GM19467 (cell line): ENCODE data around the gene MORN1.

Experiments used
- ATAC-seq: cut with Tn5 transposase; IDR thresholded peaks from one replicate; pipeline ENCODE4 v1.9.1; 2021; ENCODE audit warnings: mild to moderate bottlenecking, moderate library complexity; ENCODE audit not compliant: unreplicated experiment

Gene MORN1

DNA sequence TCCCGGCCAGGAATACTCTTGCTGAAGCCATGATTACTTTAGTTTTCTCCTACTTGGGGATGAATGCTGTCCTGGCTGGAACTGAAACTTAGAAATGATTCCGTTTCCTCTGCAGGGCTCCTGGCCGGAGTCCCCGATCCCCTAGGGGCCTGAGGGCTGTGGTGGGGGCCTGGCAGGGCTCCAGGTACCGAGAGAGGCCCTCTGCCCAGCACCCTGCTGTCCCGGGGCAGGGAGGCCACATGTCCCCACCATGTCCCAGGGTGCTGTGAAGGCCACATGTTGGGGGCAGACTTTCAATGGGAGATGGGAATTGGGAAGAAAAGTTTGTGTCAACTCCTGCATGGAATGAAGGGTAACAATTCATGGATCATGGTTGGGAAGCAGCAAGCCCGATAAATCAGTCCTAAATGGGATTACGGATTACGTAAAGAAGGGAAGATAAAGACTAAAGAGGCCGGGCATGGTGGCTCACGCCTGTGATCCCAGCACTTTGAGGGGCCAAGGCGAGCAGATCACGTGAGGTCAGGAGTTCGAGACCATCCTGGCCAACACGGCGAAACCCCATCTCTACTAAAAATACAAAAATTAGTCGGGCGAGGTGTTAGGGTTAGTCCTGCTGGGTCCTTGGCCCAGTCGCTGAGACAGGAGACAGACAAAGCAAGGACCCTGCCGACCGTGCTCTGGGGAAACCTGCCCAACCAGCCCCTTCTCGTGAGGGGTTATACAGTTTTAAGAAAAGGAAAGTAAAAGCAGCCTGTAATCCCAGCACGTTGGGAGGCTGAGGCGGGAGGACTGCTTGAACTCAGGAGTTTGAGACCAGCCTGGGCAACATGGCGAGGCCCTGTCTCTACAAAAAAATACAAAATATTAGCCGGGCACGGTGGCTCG is 37.6 kb downstream of the MORN1 start:
- ATAC-seq = no peak

DNA sequence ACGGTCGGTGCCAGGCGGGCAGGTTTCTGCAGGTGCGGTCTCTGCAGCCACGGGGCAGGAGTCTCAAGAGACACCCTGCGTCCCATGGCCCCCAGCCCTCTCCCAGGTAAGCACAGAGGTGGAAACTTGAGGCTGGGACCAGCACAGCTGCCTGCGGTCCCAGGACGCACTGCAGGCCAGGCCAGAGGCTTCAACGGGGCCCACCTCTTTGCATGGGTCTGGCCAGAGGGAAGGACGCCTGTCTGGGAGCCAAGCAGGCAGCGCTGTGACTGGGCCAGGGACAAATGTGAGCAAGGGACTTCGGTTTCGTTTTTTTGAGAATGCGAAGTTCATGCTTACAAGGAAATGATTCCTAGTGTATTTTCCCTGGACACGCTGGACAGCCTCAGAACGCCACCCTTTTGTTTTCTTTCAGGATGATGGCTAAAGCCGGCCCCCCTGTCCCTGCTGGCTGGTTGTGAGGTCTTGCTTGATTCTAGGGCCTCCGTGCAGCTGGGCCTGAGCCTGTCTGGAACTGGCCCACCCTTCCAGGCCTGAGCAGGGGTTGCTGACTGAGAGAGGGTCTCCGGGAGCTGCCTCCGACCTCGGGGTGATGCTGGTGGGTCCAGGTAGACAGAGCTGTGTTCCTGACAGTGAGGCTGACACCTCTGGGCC is 38.3 kb downstream of the MORN1 start:
- no peak for ATAC-seq

DNA sequence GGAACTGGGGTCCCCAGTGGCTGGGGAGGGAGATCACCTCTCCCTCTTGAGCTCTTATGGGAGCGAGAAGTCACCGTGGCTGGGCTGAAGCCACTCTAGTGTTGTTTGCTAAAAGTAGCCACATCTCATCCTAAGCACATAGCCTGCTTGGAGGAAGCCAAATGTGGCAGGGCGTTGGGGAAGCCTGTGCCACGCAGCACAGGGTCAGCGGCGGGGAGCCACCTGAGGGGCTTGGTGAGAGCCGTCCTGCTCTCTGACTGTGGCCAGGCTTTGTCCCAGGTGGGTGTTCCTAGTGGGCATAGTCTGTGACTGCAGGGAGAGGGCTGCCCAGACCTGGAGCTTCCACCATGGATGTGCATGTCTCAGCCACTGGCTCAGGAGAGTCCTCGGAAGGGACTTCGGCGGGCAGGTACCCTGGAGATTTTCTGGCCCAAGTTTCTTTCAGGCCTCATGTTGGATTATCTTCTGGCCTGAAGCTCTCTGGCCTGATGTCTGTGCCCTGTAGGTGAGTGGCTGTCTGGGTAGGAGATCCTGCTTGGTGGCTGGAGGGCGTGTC is 38.9 kb downstream of the MORN1 start:
- ATAC-seq = no peak

DNA sequence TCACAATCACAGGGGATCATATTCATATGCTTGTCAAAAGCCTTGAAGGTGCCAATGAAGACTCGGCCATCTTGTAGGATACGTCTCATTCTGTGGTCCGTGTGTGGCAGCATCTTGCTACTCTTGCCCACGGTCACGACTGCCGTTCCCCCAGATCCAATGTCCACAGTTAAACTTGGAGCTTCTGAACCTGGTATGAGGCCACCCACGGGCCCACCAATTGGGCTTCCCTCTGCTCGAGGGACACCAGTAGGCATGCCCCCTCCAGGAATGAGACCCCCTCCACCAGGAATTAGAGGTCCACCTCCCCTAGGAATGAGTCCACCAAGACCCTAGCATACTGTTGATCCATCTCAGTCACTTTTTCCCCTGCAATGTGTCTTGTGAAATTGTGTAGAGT is 39.6 kb downstream of the MORN1 start:
- ATAC-seq = no peak

DNA sequence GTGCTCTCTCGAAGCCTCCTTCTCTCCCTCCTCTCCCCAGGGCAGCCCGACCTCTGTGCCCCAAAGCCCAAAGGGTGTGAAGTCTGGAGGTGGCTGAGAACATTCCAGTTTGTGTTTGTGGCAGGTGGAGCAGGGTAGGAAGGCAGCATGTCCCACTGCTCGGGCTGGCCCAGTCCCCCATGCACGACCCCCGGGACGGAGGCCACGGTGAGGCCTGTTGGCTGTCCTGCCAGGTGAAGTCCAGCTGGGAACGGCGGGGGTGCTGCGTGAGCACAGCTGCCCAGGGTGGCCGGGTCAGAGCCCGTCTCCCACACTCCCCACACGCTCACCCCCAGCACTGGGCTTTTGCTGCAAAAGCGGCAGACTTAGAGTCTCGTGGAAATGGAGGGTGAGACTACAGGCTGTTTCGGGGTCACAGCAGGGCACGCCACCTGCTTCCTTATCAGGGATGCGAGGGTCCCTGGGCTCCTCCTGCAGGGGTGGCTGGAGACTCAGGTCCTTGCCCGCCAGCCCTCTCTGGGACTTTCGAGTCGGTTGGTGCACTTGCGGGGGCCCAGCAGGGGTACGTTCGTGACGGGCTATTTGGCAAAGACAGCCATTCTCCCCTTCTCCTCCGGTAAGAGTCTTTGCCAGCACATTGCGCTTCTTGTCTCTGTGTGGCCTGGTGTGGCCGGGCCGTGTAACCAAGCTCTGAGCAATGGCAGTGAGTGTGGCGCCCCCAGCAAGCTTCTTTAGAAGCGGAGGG is 40.3 kb downstream of the MORN1 start:
- no peak for ATAC-seq

DNA sequence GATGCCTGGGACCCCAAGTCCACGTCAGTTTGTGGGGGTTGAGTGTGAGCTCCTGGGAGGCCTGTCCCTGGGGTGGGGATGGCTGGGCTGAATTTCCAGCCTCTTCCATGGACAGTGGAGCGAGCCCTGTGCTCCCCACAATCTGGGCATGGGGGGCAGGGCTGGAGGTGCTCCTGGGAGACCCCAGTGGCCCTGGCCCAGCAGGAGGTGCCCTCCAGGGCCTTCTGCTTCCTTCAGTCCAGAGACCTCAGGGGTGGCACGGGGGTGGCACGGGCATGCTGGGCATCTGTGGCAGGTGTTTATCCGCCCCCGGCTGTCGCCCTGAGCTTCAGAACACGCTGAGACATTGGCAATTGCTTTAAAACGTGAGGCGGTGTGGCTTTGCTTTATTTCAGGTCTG is 40.9 kb downstream of the MORN1 start:
- ATAC-seq = no peak

DNA sequence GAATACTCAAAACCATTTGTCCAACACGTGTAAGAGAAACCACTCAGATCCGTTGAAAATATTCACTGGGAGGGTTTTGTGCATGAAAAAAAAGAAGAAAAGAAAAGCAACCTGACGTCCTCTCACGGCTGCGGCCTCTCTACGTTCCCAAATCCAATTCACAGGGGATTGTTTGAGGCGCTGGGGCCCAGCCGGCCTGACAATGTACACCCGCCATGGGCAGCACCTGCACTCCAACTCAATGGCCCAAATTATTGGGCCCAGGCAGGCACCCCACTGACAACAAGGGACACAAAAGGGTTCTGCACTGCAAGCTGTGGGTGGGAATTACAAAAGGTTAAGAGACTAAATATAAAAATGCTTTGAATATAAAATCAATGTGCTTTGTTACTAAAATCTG is 41.5 kb downstream of the MORN1 start:
- ATAC-seq = no peak

DNA sequence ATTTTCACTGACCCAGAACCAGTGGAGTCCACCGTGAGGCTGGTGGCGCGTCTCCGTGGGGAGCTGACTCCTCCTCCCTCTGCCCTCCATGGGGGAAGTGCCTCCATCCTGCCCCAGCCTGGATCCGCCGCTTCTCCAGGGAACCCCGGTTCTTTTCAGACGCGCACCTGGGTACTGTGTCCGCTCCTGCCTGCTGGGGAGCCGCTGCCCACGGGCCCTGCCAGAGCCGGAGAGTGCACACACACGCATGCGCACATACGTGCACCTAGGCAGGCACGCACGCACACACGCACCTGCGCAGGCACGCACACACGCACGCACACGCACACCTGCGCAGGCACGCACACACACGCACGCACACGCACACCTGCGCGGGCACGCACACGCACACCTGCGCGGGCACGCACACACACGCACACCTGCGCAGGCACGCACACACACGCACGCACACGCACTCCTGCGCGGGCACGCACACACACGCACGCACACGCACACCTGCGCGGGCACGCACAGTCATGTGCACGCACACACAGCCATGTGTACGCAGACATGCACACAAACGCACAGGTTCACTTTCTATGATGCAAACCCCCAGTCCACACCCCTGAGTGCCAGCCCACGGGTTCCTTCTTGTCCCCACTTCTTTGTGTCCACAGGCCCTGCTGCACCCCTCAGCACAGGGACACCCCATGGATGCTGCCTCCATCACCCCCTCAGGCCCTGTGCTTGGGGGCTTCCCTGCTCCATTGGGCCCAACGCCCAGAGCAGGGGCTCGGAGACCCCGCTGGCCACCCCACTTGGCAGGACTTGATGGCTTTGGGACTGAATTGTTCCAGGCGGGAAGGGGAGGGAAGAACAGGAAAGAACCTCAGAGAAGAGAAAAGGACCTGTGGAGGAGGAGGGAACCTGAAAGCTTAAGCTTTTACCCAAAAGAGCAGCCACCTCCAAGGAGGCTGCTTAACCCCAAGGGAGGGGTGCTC is 42.7 kb downstream of the MORN1 start:
- ATAC-seq = no peak

DNA sequence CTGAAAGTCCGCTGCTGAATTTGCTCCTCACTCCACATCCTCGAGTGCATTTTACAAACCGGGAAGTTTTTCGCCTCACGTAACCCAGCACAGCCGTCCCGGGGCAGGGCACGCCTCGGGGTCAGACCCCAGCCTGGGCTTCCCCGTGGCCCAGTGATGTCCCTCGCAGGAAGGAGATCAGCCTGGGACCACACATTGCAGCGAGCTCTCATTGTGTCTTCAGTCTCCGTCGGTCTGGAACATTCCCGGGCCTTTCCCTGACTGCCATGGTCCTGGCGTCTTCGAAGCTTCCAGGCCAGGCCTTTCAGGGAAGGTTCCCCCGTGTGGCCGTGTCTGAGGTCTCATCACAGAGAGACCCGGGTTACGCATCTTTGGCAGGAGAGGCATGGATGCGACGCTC is 43.5 kb downstream of the MORN1 start:
- no peak for ATAC-seq

DNA sequence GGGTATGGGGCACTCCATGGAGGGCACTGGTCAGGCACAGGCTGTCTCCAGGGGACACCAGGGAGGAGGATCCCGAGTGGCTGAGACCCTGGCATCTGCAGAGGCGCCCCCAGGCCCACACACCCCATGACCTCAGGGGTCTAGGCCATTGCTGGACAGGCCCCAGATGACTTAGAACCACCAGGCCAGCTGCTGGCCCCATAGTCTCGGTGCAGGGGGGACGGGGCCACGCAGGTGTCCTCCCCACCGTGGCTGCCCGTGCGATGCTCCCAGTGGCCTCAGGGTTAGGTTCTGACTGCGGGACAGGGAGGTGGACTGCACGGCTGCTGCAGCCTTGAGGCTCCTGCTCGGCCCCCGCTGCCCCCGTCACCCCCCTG is 44.0 kb downstream of the MORN1 start:
- no peak for ATAC-seq

DNA sequence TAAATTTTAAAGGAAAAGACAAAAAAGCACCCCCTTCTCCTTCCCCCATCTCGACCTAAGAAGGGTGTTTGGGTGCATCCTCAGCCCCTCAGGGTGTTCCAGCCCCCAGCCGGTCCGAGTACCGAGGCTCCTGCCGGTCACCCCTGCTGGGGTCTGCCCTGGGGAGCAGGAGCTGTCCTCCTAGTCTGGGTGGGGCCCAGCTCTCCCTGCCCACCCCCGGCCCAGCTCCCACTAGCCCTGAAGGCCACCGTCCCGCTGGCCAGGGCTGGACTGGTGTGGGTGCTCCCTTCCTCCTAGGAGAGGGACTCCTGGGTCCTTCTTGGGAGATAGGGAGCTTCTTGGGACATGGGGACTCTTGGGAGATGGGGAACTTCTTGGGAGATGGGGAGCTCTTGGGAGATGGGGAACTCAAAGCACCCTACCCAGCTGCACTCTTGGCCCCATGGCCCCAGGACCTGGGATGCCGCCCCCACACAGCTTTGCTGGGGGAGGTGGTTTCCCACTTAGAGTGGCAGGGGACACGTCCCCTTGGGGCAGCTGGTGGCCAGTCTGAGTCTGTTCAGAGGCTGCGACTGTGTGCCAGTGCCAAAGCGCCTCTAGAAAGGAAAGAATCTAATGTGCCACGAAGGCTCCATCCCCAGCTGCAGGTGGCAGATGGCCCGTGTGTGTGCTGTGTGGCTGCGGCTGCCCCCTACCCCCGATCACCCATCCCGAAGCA is 44.5 kb downstream of the MORN1 start:
- ATAC-seq = no peak

DNA sequence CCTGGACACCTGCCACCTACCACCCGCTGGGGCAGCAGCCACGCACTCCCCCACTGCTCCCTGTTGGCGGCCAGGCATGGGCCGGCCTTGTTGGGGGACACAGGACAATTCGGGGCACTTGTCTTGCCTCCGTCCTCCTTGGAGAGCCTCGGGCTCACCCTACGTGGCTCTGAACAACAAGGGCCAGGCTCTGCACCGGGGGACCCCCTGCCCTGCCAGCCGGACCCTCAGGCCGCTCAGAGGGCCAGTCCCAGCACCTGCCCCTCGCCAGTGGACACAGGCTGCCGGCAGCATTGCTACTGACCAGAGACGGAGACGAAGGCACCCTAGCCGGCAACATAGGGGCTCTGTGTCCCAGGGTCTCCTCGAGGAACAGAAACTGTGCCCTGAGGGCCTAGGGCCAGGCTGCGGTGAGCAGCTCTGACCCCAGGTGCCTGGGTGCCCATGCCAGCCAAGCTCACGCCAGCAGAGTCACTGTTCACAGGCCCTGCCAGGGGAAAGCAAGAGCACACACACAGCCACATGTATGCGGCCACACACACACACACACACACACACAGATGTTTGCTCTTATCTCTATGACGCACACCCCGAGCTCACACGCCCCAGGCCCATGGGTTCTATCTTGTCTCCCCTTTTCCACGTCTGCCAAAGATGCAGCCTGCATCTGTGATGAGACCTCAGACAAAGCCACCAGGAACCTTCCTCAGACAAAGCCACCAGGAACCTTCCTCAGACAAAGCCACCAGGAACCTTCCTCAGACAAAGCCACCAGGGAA is 45.9 kb downstream of the MORN1 start:
- no peak for ATAC-seq

DNA sequence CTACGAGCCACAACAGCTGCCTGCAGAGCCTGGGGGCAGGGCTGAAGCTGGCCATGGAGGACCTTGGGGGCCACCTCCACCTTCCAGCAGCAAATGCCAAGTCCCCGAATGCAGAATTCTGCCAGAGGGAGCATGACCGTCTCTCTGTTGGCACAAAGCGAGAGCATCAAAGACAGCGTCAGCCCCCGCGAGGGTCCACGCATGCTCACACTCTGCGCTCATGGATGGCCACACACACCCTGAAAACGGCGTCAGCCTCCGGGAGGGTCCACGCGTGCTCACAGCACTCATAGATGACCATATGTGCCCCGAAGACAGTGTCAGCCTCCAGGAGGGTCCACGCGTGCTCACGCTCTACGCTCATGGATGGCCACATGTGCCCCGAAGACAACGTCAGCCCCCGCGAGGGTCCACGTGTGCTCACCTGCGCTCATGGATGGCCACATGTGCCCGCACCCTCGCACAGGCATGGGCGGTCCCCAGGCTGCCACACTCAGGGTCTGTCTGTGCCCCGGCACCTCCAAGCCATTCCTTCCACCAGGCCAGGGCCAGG is 46.5 kb downstream of the MORN1 start:
- ATAC-seq = no peak

DNA sequence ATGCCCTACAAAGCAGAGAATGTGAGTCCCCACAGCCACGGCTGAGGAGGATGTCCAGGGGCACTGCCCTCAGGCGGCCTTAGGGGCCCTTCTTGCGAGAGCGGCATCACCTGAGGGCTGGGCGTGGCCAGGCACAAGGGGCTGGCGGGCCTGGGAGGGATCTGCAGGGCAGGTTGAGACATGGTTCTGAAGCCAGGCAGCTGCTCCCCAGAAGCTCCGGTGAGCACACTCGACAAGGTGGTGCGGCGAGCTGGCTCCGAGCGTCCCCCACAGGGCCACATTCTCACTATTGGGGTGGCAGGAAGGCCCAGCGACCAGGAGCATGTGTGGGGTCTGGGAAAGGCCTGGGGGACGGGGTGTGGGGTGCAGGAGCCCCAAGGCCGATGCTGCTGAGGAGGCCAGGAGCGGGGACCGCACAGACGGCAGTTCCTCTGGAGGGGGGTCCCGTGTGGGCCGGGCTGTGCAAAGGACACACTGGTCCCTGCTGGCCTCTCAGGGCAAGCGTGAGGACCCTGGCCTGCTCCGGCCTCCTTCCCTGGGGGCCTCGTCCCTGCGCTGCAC is 47.2 kb downstream of the MORN1 start:
- no peak for ATAC-seq

DNA sequence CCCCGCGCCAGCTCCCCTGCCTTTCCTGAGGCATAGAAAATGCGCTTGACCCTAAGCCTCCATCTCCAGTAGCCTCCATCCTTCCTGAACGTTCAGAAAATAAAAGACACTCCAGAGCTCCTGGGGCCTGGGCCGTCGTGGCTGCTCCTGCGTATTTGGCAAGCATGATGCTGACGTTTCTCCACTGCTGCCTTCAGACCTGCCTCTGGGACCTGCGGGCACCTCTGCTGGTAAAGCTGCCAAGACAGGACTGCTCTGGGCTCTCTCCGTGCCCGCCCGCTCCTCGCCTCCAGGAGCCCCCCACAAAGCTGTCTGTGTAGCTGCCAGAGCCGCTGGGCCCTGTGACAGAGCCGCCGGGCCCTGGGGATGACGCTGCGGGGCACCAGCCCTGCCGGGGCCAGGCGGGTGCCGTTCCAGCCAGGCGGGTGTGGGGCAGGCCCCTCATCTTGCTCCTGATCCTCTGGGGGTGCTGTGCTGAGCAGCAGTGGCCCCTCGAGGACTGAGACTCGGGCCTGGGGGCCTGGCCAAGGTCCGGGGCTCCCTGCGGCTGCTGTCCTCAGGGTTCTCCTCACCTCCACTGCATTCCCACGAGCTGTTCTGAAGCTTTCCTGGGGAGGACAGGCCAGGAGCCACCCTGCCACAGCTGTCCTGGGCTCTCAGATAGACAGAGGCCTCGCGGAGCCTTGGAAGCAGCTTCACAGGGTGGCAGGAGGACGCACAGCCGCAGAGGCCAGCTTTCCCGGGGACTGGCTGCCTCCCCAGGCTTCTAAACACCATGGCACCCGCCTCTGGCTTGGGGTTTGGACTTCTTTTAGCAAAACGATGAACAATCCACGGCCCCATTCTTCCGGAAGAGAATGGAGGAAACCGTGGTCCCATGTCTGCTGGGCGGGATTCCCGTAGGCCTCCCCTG is 48.1 kb downstream of the MORN1 start:
- ATAC-seq = no peak

DNA sequence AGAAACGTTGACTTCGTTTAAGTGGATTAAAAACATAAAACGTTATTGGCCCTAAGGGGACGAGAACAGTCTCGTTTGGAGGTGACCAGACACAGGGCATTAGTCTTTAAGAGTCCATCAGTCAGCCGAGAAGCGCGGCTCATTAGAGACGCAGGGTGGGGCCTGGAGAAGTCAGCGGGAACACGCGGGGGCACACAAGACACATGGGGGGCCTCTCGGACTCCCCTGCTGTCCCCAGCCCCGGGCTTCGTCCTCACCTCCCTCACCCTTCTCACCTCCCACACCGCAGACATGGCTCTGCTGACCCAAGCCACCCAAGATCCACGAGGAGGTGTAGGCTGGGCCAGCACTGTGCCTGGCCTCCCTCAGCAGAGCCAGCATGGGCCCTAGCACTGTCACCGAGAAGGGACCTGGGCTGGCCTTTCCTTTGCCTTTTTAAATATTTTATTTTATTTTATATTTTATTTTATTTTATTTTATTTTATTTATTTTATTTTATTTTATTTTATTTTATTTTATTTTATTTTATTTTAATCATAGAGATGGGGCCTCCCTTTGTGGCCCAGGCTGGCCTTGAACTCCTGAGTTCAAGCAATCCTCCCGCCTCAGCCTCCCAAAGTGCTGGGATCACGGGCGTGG is 48.9 kb downstream of the MORN1 start:
- ATAC-seq = no peak
